Activated CD8-positive, alpha-beta memory T cell treated with anti-CD3 and anti-CD28 coated beads, Interleukin-2, amount 10 ng/mL, durations not matched to agents 7 days and 5 days (primary cell): ENCODE results near the gene CAP2. TPM values are rescaled to one million over a fixed set of nuclear protein-coding genes. Genes with fewer than 3 reads are reported as not detected.
"Not testable (repeated sequence)": the region's sequence is repeated elsewhere in the genome, so short reads cannot be mapped to it uniquely, and the experiment has no call there.

Experiments
- ATAC-seq: fragments of 150-1000 bp; cut with Tn5 transposase; one replicate; pipeline ENCODE4 v1.10.0; 2021; ENCODE audit warnings: moderate library complexity
- CTCF ChIA-PET: fragments of 350-600 bp; sonication (Branson Sonifier 250); formaldehyde crosslinking; loops from one replicate; lab custom pipeline; 2021; ENCODE audit warnings: antibody characterized with exemption; lab: Charles Lee
- DNase-seq: peaks from one replicate; pipeline ENCODE4 v3.0.0-alpha.2; 2020
- H3K27ac Mint-ChIP-seq: one replicate; pipeline ENCODE4 v1.8.0; 2021; ENCODE audit warnings: mild to moderate bottlenecking, mixed read lengths
- H3K27me3 Mint-ChIP-seq: one replicate; pipeline ENCODE4 v1.8.0; 2021; ENCODE audit warnings: mixed read lengths
- H3K36me3 Mint-ChIP-seq: one replicate; pipeline ENCODE4 v1.8.0; 2021; ENCODE audit warnings: mild to moderate bottlenecking, mixed read lengths
- H3K4me1 Mint-ChIP-seq: one replicate; pipeline ENCODE4 v1.8.0; 2021; ENCODE audit warnings: mixed read lengths
- H3K4me3 Mint-ChIP-seq: one replicate; pipeline ENCODE4 v1.8.0; 2021; ENCODE audit warnings: mild to moderate bottlenecking, moderate library complexity, mixed read lengths
- H3K9me3 Mint-ChIP-seq: one replicate; pipeline ENCODE4 v1.8.0; 2022; ENCODE audit warnings: low read depth, mixed read lengths
- total RNA-seq, 2 experiments: library from RNA; stranded (reverse); gene quantifications; one replicate each; pipeline ENCODE4 v1.2.3, GENCODE V29; 2021

The CAP2 gene
- total RNA-seq, 2 experiments from 2014 or later: not detected

DNA sequence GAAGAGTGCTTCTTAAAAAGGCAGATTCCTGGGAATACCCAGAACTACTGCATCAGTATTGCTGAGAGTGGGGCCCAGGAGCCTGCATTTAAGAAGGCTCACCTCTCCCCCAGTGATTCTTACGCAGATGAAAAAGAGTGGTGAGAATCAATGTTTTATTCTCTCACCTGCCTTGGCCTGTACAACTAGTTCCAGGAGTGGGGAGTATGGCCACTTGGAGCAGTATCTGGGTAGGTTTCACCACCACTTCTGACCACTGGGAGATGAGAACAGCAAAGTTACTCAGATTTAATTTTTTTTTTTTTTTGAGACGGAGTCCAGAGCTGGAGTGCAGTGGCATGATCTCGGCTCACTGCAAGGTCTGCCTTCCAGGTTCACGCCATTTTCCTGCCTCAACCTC, 16.9 kb downstream of the CAP2 start:
- CTCF ChIA-PET: no interaction called here
- no peak for ATAC-seq
- H3K27me3 Mint-ChIP-seq: no peaks in the 10 kb centered on the region

GRCh38 chr6:17413313-17413750, 19.9 kb downstream of the CAP2 start:
- DNase-seq: no peak
- Mint-ChIP-seq H3K36me3 (no peaks in the 10 kb centered on the region), H3K4me3 (no peak overlapping the region), H3K9me3 (no peaks in the 10 kb centered on the region), H3K27me3 (no peaks in the 10 kb centered on the region), H3K4me1 (no peaks in the 10 kb centered on the region), H3K27ac (no peak overlapping the region)
- ATAC-seq: no peak
- CTCF ChIA-PET: no interaction called here

More for the DNA sequence above, 16.9 kb downstream of the CAP2 start:
- Mint-ChIP-seq H3K4me3 (no peak overlapping the region), H3K27ac (no peak overlapping the region), H3K9me3 (no peaks in the 10 kb centered on the region), H3K36me3 (no peaks in the 10 kb centered on the region), H3K4me1 (no peaks in the 10 kb centered on the region)
- no peak for DNase-seq

- H3K4me3 Mint-ChIP-seq, H3K36me3 Mint-ChIP-seq, H3K27ac Mint-ChIP-seq, DNase-seq, H3K27me3 Mint-ChIP-seq, H3K4me1 Mint-ChIP-seq, ATAC-seq, CTCF ChIA-PET, H3K9me3 Mint-ChIP-seq: not testable (repeated sequence)
These were observed 21.0 kb downstream of the CAP2 start for GRCh38 chr6:17414395-17414794.

GRCh38 chr6:17415321-17415720, 21.9 kb downstream of the CAP2 start:
- H3K4me3 Mint-ChIP-seq: no peak overlapping the region
- H3K27me3 Mint-ChIP-seq: no peaks in the 10 kb centered on the region
- H3K9me3 Mint-ChIP-seq: no peaks in the 10 kb centered on the region
- ATAC-seq: no peak
- no peaks in the 10 kb centered on the region for H3K4me1 Mint-ChIP-seq
- no peak for DNase-seq
- CTCF ChIA-PET: no interaction called here
- H3K36me3 Mint-ChIP-seq: no peaks in the 10 kb centered on the region
- no peak overlapping the region for H3K27ac Mint-ChIP-seq

DNA sequence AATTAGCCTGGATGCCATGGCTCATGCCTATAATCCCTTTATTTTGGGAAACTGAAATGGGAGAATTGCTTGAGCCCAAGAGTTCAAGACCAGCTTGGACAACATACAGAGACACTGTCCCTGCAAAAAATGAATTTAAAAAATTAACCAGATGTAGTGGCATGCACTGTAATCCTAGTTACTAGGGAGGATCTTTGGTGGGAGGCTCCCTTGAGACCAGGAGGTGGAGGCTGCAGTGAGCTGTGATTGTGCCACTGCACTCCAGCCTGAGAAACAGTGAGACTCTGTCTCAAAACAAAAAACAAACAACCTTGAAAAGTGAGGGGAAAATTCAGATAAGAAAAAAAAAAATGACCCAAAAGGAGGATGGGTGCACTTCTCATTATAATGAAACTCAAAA, 23.4 kb downstream of the CAP2 start:
- no peak overlapping the region for H3K27ac Mint-ChIP-seq
- CTCF ChIA-PET: no interaction called here
- ATAC-seq (no peak), DNase-seq (no peak)
- H3K36me3 Mint-ChIP-seq: no peaks in the 10 kb centered on the region
- H3K27me3 Mint-ChIP-seq: no peaks in the 10 kb centered on the region
- H3K4me1 Mint-ChIP-seq: no peaks in the 10 kb centered on the region
- H3K4me3 Mint-ChIP-seq: no peak overlapping the region
- H3K9me3 Mint-ChIP-seq: no peaks in the 10 kb centered on the region

- DNase-seq (no peak), ATAC-seq (no peak)
- no peaks in the 10 kb centered on the region for H3K4me1 Mint-ChIP-seq
- no peaks in the 10 kb centered on the region for H3K36me3 Mint-ChIP-seq
- no peak overlapping the region for H3K27ac Mint-ChIP-seq
- no peaks in the 10 kb centered on the region for H3K9me3 Mint-ChIP-seq
- no peaks in the 10 kb centered on the region for H3K27me3 Mint-ChIP-seq
- CTCF ChIA-PET: no interaction called here
- H3K4me3 Mint-ChIP-seq: no peak overlapping the region
These were observed 24.4 kb downstream of the CAP2 start for GRCh38 chr6:17417817-17418216.

- H3K4me3 Mint-ChIP-seq: no peak overlapping the region
- no peak overlapping the region for H3K27ac Mint-ChIP-seq
- no peaks in the 10 kb centered on the region for H3K36me3 Mint-ChIP-seq
- DNase-seq (no peak), ATAC-seq (no peak)
- no peaks in the 10 kb centered on the region for H3K4me1 Mint-ChIP-seq
- H3K9me3 Mint-ChIP-seq: no peaks in the 10 kb centered on the region
- CTCF ChIA-PET: no interaction called here
- no peaks in the 10 kb centered on the region for H3K27me3 Mint-ChIP-seq
These were observed 25.1 kb downstream of the CAP2 start for GRCh38 chr6:17418281-17419188.

DNA sequence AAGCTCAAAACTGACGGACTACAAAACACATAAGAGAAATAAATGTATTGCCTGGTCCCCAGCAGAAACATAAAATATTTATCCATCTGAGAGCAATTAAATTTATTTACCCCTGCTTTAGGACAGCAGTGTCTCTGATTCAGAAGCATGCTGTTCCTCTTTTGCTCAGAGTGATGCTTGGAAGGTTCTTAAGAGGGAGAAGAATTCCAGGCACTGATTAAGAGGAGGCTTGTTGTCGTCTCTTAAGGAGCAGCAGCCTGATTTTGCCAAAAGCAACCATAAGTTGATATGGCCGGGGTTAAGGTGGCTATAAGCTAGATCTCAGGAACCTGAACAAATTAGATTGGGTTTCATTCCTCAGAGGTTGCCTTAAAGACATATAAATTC, 25.8 kb downstream of the CAP2 start:
- H3K9me3 Mint-ChIP-seq: no peaks in the 10 kb centered on the region
- H3K4me1 Mint-ChIP-seq: no peaks in the 10 kb centered on the region
- CTCF ChIA-PET: no interaction called here
- H3K27ac Mint-ChIP-seq: no peak overlapping the region
- no peaks in the 10 kb centered on the region for H3K36me3 Mint-ChIP-seq
- DNase-seq (no peak), ATAC-seq (no peak)
- no peaks in the 10 kb centered on the region for H3K27me3 Mint-ChIP-seq
- H3K4me3 Mint-ChIP-seq: no peak overlapping the region

DNA sequence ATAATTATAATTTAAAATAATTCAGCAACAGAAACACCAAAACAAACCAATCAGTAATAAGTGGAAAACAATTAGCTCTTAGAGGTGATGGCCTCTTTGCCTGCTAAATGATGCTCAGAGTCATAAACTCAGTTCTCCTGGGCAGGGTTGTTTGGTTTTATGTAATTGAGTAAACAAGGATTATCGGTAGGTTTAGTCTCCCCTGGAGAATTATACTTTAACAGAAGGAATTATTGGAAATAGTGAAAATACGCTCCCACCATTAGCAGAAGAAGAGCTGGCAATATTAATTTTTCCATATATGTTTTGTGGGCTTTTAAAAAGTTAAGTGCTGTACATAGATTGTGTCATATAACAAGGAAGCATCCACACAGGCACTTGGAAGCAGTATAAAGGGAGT, 27.0 kb downstream of the CAP2 start:
- H3K27me3 Mint-ChIP-seq: no peaks in the 10 kb centered on the region
- ATAC-seq (no peak), DNase-seq (no peak)
- CTCF ChIA-PET: no interaction called here
- no peaks in the 10 kb centered on the region for H3K4me1 Mint-ChIP-seq
- no peak overlapping the region for H3K4me3 Mint-ChIP-seq
- no peaks in the 10 kb centered on the region for H3K9me3 Mint-ChIP-seq
- H3K36me3 Mint-ChIP-seq: no peaks in the 10 kb centered on the region
- no peak overlapping the region for H3K27ac Mint-ChIP-seq

DNA sequence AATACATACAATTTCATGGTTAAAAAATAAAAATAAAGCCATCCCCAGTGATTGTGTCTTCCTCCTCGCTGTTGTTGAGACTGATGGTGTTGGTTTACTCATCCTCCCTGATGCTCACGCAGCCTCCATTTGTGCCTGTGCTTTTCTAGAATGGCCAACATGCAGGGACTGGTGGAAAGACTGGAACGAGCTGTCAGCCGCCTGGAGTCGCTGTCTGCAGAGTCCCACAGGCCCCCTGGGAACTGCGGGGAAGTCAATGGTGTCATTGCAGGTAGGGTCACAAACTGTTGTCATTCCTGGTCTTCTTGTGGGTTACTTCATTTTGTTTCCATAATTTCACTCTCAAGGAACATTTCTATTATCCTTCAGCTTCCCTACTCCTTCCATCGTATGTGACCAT, 28.0 kb downstream of the CAP2 start:
- CTCF ChIA-PET: no interaction called here
- H3K27me3 Mint-ChIP-seq: no peaks in the 10 kb centered on the region
- no peaks in the 10 kb centered on the region for H3K9me3 Mint-ChIP-seq
- no peak for ATAC-seq
- H3K27ac Mint-ChIP-seq: no peak overlapping the region
- DNase-seq: no peak
- no peak overlapping the region for H3K4me3 Mint-ChIP-seq
- H3K4me1 Mint-ChIP-seq: no peaks in the 10 kb centered on the region
- H3K36me3 Mint-ChIP-seq: no peaks in the 10 kb centered on the region

- Mint-ChIP-seq H3K9me3 (no peaks in the 10 kb centered on the region), H3K4me3 (no peak overlapping the region), H3K27ac (no peak overlapping the region), H3K27me3 (no peaks in the 10 kb centered on the region), H3K4me1 (no peaks in the 10 kb centered on the region), H3K36me3 (no peaks in the 10 kb centered on the region)
- ATAC-seq (no peak), DNase-seq (no peak)
- CTCF ChIA-PET: no interaction called here
These were observed 29.6 kb downstream of the CAP2 start for GRCh38 chr6:17423026-17423425.

GRCh38 chr6:17427062-17427461, 33.7 kb downstream of the CAP2 start:
- H3K27ac Mint-ChIP-seq: no peak overlapping the region
- DNase-seq (no peak), ATAC-seq (no peak)
- no peaks in the 10 kb centered on the region for H3K4me1 Mint-ChIP-seq
- H3K4me3 Mint-ChIP-seq: no peak overlapping the region
- H3K36me3 Mint-ChIP-seq: no peaks in the 10 kb centered on the region
- no peaks in the 10 kb centered on the region for H3K27me3 Mint-ChIP-seq
- CTCF ChIA-PET: no interaction called here
- no peaks in the 10 kb centered on the region for H3K9me3 Mint-ChIP-seq

- H3K36me3 Mint-ChIP-seq: no peaks in the 10 kb centered on the region
- ATAC-seq: no peak
- H3K27me3 Mint-ChIP-seq: no peaks in the 10 kb centered on the region
- no peaks in the 10 kb centered on the region for H3K4me1 Mint-ChIP-seq
- H3K27ac Mint-ChIP-seq: no peak overlapping the region
- H3K9me3 Mint-ChIP-seq: no peaks in the 10 kb centered on the region
- DNase-seq: no peak
- H3K4me3 Mint-ChIP-seq: no peak overlapping the region
- CTCF ChIA-PET: no interaction called here
These were observed 34.2 kb downstream of the CAP2 start for GRCh38 chr6:17427617-17428016.

DNA sequence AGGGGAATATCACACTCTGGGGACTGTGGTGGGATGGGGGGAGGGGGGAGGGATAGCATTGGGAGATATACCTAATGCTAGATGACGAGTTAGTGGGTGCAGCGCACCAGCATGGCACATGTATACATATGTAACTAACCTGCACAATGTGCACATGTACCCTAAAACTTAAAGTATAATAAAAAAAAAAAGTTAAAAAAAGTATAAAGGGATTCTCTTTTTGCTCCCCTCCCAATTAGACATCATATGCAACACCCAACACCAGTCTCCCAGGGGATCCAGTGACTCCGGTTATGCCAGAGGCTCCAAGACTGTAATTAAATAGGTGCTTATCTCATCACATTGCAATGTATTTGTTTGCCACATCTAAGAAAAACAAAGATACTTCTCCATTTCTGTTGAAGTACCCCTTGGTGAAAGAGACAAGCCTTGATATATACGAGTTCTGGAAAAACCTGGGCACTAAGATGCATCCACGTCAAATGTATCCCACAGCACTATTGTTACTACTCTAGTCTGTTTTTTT, 35.3 kb downstream of the CAP2 start:
- H3K4me1 Mint-ChIP-seq, H3K27me3 Mint-ChIP-seq, DNase-seq, H3K36me3 Mint-ChIP-seq, H3K4me3 Mint-ChIP-seq, H3K9me3 Mint-ChIP-seq, CTCF ChIA-PET, H3K27ac Mint-ChIP-seq, ATAC-seq: not testable (repeated sequence)
